Measurements from ENCODE around the gene SSTR5.

SSTR5 gene

DNA sequence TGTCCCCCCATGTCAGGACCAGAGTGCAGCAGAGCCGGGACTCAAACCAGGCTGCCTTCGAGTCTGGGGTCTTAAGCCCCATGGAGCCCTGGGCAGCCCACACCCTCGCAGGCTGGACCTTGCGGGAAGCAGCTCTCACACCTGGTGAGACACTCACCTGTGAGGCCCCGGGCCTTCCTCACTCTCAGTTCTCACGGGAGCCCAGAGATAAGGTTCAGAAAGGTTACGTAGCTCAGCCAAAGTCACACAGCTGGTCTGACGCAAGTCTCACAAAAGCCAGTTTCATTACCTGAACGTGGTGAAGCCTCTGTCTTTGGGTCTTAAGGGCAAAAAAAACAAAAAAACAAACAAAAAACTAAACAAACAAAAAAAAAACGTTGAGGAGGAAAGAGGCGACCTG is 32.8 kb upstream of the SSTR5 start:
- no peak for DNase-seq (ENCODE audit: low read depth in 2 of 2, low spot score in 1 of 2)

GRCh38 chr16:1040346-1040745 is 32.2 kb upstream of the SSTR5 start:
- no peak for DNase-seq (ENCODE audit: low read depth in 2 of 2, low spot score in 1 of 2)

DNA sequence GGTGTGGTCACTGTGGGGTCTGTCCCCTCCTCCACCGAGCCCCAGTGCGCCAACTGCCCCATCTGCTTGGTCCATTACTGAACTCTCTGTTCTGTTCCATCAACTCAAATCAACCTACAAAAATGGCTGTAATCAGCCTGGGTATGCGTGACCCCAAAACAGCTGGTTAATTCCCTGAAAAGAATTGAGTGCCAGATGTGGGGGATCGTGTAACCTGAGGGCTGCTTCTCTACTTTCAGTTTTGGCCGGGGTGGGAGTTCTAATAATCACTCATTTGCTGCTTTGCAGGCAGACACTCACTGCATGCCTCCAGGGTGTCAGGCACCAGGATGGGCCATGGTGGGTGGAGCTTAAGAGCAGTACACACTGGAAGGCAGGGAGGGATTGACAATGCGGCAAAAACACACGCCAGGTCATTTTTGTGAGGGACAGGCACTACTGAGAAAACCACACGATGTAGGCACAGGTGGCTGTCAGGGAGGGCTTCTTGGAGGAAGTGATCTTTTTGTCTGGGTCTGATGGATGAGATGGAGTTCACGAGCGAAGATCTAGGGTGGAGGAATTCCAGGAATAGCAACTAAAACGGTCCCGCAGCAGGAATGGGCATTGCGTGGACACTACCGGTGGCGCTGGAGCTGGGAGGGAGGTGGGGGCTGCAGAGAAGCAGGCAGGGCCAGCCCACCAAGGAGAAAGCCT is 30.4 kb upstream of the SSTR5 start:
- DNase-seq (ENCODE audit: low read depth in 2 of 2, low spot score in 1 of 2): no peak

GRCh38 chr16:1042866-1043265 is 29.7 kb upstream of the SSTR5 start:
- DNase-seq (ENCODE audit: low read depth in 2 of 2, low spot score in 1 of 2): no peak

GRCh38 chr16:1043881-1044451 is 28.6 kb upstream of the SSTR5 start:
- DNase-seq (ENCODE audit: low read depth in 2 of 2, low spot score in 1 of 2): no peak

- no peak for DNase-seq (ENCODE audit: low read depth in 2 of 2, low spot score in 1 of 2)
These were observed 27.9 kb upstream of the SSTR5 start for GRCh38 chr16:1044460-1045309.

DNA sequence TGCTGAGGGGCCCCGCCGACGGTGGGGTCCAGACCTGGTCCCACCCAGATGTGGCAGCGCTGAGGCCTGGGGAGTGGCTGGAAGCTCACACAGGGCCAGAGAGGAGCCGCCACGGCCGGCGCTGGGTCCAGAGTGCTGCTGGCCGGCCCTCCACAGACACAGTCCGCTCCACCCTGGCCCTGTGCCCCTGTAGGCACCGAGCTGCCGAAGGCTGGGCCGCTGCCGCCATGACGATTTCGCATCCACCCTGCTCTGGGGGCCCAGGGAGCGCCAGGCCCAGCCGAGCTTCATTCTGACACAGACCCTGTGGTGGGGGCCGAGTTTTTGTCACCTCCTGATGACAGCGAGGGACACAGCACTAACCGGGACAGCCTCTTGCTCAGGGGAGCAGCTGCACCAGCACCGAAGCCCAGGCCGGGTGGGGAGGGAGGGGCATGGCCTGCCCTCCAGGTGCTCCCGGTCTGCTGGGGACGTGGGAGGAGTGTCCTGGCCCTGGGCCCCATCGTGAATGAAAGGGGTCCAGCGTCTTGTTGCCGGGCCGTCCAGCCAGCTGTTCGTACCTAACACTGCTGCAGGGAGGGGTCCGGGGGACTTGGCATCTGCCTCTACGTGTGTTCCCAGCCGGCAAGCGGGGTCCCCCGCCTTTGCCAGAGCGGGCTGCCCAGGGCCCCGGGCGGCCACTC is 27.1 kb upstream of the SSTR5 start:
- DNase-seq (ENCODE audit: low read depth in 2 of 2, low spot score in 1 of 2): no peak

GRCh38 chr16:1045993-1046911 is 26.3 kb upstream of the SSTR5 start:
- DNase-seq (ENCODE audit: low read depth in 2 of 2, low spot score in 1 of 2): no peak

DNA sequence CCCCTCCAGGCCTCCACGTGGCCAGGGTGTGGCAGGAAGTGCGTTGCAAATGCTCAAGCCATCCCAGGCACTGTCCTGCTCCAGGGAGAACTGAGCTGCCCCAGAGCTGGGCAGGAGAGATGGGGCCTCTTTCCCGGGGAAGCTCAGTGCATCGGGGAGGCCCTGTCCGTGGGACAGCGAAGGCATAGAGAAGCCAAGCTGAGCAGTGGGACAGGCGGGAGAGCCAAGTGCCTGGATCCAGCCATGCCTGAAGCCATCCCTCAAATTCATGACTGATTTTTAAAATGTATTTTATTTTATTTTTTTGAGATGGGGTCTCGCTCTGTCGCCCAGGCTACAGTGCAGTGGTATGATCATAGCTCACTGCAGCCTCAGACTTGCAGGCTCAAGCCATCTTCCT is 25.4 kb upstream of the SSTR5 start:
- DNase-seq (ENCODE audit: low read depth in 2 of 2, low spot score in 1 of 2): no peak

- DNase-seq (ENCODE audit: low read depth in 2 of 2, low spot score in 1 of 2): no peak
These were observed 24.7 kb upstream of the SSTR5 start for GRCh38 chr16:1047801-1048200.

GRCh38 chr16:1048442-1049112 is 24.0 kb upstream of the SSTR5 start:
- DNase-seq (ENCODE audit: low read depth in 2 of 2, low spot score in 1 of 2): no peak

DNA sequence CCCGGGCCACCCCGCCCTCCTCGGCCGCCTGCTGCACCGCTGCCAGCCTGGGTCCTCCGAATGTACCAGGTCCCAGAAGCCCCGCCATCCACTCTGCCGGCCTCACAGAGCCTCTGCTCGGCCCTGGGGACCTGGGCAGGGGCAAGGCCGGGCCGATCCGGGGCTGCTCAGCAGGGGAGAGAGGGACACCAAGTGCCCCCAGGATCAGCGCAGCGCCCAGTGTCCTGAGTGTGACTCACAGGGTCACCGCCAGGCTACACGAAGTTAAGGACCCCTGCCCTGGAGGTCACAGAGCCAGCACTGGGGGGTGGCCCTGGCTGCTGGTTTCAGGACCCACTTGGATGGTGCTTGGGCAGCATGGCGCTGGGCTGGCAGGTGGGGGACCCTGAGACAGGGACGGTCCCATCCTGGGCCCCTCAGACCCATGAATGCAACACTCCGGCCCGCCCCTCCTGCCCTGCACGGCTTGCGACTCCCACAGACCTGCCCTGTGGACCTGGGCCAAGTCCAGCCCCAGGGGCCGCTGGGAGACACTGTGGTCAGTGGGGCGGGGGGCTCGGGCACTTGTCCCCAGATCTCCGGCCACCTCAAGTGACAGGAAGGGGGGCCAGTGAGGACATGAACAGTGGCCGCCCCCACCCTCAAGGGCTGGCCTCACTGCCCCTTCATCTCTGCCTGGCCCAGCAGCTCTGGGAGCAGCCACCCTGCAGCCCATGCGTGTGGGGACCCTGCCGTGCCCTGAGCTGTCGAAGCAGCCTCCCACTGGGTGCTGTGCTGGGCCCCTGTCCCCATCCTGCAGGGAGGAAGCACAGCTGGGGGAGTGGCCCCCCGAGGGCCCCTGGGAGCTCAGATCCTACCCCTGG is 23.2 kb upstream of the SSTR5 start:
- DNase-seq (ENCODE audit: low read depth in 2 of 2, low spot score in 1 of 2): no peak

DNA sequence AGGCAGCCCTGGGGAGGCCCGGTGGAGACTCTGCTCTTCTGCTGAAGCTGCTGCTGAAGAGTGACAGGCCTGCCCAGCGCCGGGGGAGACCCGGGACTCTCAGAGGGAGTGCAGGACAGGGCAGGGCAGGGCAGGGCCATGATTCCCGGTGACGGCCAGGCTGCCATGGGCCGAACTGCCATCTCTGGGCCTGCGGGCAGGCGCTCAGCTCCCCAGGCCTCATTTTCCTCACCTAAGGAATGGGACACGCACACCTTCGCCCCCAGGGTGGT is 22.6 kb upstream of the SSTR5 start:
- DNase-seq (ENCODE audit: low read depth in 2 of 2, low spot score in 1 of 2): no peak

- no peak for DNase-seq (ENCODE audit: low read depth in 2 of 2, low spot score in 1 of 2)
These were observed 22.0 kb upstream of the SSTR5 start for GRCh38 chr16:1050516-1050915.

GRCh38 chr16:1050921-1051320 is 21.6 kb upstream of the SSTR5 start:
- no peak for DNase-seq (ENCODE audit: low read depth in 2 of 2, low spot score in 1 of 2)

- no peak for DNase-seq (ENCODE audit: low read depth in 2 of 2, low spot score in 1 of 2)
These were observed 21.1 kb upstream of the SSTR5 start for GRCh38 chr16:1051446-1051845.

DNA sequence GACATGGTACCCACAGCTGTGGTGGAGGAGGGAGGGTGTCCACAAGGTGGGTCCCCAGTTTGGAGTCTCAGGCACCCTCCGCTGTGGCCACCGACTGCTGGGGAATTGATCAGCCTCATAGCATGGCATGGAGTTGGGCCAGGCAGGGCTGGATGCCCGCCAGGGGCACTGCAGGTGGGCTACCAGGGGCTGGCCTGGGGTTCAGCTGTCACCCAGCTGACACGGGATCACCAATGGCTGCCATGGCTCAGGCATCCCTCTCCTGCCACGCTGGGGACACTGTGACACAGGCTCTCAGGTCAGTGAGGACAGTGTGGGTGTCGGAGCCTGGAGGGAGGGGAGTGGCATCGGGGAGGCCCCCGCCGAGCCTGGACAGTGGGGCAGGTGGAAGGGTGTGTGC is 19.8 kb upstream of the SSTR5 start:
- DNase-seq (ENCODE audit: low read depth in 2 of 2, low spot score in 1 of 2): no peak

GRCh38 chr16:1053121-1053521 is 19.4 kb upstream of the SSTR5 start:
- DNase-seq (ENCODE audit: low read depth in 2 of 2, low spot score in 1 of 2): no peak

GRCh38 chr16:1053700-1054368 is 18.7 kb upstream of the SSTR5 start:
- DNase-seq (ENCODE audit: low read depth in 2 of 2, low spot score in 1 of 2): no peak
